Activated naive CD4-positive, alpha-beta T cell treated with anti-CD3 and anti-CD28 coated beads, Interleukin-2, amount 50 U/mL, for 16 hours (primary cell): ENCODE results near the gene DUSP9.

Experiments used
- DNase-seq: peaks from one replicate; pipeline ENCODE4 v3.0.0-alpha.2; 2020

DUSP9 gene

DNA sequence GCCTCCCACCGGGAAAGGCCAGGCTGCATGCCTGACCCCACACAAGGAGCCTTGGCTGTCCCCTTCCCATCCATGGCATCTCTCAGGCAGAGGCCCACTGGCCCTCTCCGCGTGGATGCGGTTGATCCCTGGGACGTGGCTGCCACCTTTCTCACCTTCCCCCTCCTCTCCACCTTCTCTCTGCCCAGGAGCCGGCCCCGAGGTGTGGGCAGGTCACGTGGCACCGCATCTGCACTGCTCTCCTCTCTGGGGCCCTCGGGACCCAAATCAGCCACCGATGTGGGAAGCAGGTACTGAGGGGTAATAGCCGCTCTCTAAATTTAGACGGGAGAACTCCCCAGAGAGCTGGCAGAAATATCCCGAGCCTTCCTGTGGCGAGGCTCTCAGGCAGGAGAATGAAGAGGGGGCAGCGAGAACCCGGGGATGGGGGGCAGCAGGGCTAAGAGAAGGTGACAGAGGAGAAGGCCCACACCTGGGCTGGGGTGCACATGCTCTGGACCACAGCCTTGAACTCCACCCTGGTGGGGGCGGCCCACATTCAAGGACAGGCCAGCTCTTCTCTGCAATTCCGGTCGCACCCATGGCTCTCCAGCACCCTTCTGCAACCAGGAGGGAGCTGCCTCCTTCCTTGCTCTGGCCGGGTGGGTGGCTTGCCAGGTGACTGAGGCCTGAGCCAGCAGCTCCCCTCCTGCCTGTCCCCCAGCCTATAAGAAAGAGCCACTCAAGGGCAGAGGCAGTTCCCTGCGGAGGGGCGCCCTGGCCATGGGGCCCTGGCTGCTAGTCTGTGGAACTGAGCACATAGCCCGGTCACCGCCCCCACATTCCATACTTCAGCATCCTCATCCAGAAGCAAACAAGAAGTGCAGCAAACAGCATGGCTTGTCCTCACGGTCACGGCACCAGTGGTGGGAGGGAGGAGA, 9.6 kb upstream of the DUSP9 start:
- DNase-seq: no peak

DNA sequence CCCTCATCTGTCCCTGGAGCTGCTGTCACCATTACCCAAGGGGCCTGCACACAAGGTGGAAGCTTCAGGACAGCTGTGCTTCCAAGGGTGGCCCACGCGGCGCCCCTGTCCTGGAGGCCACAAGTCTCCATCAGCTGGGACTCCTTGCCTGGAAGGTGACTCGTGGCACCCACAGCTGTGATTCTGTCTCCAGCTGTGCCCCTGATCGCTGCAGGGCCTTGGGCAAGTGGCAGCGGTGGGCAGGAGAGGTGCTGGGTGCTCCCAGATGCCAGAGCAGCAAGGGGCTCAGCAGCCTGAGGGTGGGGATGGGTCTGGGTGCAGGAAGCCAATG, 9.0 kb upstream of the DUSP9 start:
- no peak for DNase-seq

DNA sequence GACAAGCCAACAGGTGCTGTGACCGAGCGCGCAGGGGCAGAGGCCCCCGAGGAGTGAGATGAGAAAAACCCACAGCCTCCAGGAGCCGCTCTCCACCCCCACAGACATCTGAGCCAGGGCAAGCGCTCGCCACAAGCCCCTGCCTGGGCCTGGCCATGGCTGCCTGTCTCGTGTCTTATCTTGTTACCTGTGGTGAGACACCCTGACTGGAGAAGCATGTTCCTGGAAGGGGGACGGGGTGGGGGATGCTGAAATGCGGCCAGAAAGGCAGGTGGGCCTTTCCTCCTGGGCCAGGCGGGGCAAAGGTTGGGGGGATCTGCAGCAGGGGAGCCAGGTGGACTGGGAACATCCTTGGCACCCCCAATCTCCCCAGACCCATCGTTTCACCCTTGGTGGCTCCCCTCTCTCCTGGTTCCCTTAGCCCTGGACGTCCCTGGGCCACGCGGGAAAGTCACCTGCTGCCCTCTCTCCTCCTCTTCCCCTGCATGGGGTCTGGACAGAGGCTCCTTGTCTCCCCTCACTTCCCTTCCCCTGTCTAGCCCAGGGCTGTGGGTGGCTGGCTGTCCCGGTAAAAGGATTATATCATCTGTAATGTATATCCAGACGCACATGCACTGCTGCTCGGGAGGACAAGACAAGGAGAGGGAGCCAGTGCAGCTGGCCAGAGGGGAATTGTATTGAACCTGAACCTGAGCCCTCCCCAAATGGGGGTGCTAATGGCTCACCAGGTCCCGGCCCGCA, 8.4 kb upstream of the DUSP9 start:
- no peak for DNase-seq

DNA sequence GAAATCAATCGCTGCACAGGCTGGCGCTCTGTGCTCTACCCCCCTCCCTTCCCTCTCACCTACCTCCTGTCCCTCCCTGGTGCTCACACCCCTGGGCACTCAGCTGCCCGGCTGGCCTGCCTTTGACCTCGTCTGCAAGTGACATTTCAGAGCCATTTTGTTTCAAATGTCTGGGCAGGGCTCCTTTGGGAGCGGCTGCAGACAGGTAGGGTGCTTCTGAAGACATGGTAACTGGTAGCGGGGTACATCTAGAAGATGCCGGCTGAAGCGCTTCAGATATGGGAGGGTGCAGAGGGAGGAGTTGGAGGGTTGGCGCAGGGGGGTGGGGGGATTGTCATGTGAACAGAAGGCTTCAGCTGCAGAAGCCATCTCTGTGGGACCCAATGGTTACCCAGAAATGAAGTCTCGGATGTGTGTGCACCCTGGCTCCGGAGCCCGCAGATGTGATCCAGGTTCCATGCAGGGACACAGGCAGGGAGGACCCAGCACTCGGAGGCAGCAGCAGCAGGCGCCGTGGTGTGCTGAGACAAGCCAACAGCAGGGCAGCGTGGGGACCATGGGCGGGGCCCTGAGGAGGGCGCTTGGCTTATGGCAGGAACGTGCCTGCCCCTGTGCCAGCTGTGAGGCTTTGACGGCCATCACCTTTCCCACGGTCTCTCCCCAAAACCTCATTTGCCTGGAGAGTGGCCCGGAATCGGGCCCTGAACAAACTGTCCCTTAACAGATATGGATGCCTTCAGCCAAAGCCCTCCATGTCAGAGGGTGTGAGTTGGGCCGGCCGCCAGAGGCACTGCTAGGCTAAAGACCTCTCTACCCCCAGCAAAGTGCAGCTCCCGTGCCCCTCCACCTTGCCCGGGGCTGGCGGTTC, 7.6 kb upstream of the DUSP9 start:
- no peak for DNase-seq

DNA sequence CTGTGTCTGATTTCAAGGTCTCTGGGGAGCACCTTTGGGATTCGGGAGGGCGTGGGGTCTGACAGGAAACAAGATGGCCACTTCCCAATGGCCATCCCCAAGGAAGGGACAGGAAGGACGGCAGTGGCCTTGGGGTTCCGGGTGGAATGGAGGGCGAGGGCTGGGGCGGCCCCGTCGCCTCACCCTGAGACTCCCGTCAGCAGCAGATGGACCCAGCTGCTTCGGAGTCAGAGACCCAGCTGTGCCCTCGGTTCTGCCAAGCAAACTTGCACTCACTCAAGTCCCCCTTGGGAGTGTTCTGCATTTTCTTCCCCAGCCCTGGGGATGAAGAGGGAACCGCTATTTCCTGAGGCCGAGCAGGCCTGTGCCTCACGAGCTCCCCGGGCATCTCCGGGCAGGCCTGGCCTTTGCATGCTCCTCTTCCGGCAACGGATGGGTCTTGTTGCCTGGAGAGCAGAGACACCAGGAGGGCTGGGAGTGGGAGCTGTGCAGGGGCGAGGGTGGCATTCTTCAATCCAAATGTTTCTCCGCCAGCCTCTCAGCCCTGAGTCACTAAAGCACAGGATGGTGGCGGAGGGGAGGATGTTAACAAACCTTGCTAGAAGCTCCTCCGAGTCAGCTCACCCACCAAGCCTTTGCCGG, 6.8 kb upstream of the DUSP9 start:
- DNase-seq: no peak

DNA sequence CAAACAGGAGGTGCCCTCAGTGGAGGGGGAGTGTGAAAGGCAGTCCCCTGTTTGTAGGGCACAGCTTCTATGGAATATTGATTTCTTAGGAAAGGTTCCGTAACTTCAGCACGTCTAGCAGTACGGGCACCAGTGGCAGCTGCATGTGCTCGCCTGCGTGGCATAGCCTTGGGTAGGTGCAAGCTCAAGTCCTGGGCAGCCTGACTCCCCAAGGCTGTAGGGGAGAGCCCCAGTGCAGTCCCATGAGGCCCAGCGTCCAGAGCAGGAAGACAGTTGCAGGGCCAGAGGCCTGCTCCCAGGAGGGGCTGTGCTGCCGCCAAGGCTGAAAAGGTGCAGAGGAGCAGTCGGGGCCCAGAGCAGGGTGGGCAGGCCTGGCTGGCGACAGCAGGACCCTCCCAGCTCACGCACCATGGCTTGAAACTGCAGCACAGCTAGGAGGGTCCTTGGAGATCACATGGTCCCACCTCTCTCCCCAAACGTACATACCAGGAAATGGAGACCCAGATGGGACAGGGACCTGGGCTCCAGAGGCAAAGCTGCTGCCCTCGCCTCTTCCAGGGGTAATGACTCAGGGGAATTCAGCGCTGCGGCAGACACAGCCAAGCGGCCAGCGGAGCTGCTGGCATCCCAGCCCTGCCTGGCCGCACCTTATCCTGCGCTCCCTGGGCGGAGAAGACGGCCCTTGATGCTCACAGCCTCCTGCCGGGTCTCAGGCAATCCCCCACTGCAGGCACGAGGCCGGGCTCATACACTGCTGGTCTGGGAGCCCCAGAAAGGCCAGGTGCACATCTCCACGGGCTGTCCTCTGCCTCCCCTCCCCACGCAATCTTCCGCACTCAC, 6.0 kb upstream of the DUSP9 start:
- no peak for DNase-seq

DNA sequence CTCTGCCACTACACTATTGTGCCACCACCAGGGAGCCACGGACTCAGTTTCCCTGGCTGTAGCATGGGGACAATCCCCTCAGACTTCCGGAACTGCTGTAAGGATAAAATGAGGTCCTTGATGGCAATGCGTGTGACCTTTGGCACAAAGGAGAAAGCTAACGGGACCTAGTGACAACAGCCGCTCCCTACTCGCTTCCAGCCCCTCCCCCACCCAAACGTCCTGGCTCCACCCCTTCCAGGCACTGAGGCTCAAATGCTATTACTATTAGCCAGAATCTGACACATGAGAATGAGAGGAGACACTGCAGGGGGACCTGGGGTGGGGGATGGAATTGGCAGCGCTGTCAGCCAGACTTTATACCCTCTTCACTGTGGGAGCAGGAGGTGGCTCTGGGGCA, 5.4 kb upstream of the DUSP9 start:
- no peak for DNase-seq

DNA sequence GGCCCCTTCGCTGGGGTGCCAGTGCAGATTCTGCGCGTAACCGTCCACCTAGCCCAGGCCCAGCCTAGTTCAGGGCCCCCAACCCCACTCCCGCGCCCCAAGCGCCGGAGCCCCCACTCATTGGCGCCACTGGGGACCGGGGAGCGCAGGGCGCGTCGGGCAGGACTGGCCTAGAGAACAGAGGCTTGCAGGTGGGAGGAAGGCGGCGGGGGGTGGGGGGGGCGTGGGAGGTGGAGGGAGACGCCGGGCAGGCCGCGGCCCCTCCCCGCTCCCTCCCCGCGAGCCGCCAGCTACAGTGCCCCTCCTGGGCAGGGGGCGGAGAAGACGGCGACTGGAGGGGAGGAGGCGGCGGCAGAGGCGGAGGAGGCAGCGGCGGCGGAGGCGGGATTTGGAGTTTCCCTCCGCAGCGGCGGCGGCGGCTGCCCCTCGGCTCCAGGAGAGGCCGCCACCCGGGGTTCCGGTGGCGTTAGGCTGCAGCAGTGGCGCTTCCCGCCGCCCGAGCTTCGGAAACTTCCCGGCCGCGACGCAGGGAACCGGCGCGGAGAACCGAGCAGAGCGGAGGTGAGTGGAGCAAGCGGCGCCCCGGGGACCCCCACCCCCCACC, 4.8 kb upstream of the DUSP9 start:
- no peak for DNase-seq

DNA sequence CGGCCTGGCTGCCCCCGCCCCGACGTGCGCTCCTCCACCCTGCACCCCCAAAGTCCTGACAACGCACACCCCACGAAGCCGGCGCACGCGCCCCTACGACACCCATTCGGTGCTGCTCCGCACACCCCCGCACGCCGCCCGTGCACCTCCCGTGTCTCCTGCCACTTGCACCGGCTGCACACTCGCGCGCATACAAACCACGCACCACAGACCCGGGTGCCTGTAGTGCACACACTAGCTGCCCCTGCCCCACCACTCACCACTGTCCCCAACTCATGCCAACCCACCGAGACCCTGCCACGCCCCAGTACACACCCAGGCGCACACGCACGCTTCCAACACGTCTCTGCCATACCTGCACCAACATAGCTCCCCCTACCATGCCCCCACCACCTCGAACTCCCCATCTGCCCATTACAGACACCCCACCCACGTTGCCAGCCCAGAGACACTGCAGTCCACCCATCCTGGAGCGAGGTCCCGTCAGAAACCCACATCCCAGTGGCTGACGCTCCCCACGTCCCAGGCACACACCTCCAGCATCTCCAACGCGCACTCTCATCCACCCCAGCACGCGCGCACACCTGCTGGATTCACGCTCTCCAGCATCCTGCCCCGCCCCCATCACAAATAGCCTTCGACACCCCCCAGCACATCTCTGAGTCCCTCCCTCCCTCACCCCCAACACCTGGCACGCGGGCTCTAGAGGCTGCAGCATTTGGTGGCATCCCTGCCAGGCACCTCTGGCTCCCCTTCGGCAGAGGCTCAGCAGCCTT, 4.2 kb upstream of the DUSP9 start:
- DNase-seq: no peak

DNA sequence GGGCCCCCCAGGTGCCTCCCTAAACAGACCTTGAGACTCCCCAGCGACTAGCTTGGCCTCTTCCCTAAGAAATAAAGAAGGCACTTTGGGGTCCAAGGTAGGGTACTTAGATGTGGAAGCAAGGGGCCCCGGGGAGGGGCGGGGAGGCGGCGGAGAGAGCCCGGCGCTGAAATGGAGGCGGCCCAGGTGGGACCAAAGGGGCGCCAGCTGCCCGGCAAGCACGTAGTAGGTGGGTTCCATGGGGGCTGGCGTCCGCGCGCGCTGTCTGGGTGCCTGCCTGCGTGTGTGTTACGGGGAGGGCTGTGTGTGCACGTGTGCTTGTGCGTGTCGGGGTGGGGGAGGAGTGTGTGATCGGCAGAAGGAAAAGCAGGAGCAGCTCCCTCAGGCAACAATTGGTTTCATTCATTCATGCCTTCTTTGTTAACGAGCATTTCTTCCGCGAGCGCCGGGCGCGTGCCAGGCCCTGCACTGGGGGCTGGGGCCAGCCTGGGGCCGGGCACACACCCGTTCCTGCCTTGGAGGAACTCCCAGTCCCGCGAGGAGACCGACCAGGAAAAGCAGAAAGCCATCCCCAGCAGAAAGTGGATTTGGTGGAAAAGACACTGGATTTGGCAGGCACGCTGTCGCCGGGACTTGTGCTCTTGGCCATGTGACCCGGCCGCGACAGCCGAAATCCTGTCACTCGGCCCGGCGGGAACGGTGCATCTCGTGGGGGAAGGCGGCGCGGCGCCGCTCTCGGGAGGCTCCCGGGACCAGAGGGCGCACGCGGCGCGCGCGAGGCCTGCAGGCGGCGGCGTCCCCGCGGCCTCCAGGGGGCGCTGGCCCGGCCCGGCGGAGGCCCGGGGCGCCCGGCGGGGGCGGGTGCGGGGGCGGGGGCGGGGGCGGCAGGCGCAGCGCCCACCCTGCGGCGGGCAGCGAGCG, 3.3 kb upstream of the DUSP9 start:
- DNase-seq: no peak

DNA sequence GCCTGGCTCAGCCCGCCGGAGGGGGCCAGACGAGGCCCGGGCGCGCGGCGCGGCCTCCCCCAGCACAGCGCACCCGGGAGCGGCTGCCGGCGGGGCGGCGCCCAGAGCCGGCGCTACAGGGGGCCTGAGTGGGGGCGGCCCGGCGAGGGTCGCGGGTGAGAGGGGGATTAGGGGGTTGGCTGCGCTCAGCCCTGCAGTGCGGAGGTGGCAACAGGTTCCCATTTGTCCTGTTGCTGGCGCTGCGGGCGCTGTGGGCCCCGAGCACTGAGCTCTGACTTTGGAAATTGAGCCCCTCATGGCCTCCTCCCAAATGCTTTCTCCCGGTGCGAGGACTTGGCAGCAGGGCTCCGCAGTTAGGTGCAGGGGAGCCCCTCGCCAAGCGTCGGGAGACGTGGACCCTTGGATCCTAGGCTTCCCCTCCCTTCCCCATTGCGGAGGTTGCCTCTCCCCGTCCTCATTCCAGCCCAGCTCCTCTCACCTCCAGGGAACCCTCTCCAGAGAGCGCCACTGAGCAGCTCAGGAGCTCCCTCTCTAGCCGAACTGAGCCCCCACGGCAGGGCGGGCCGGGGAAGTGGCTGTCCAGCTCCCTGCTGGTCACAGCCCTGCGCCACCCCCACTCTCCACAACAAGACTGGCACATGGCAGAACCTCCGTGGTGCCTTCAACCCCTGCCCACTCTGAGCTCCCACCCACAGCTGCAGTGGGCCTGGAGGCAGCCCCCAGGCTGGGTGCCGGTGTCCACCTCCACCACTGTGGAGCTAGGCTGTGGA, 2.5 kb upstream of the DUSP9 start:
- DNase-seq: no peak

DNA sequence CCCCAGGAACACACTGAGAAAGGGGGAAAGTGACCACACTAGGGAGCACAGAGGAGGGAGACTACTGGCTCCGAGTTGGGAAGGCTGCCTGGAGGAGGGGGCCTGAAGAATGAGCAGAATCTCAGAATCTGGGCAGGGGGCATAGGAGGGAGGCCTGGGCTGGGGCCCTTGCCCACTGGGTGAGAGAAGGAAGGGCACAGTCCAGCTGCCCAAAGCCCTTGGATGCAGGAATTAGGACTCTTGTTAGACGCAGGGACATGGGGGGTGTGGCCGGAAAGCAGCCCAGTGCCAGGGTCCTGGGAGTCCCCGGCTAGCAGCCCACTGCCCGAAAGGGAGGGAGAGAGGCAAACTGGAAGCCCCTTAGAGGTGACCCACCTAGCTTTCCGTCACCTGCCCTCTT, 1.9 kb upstream of the DUSP9 start:
- DNase-seq: no peak

DNA sequence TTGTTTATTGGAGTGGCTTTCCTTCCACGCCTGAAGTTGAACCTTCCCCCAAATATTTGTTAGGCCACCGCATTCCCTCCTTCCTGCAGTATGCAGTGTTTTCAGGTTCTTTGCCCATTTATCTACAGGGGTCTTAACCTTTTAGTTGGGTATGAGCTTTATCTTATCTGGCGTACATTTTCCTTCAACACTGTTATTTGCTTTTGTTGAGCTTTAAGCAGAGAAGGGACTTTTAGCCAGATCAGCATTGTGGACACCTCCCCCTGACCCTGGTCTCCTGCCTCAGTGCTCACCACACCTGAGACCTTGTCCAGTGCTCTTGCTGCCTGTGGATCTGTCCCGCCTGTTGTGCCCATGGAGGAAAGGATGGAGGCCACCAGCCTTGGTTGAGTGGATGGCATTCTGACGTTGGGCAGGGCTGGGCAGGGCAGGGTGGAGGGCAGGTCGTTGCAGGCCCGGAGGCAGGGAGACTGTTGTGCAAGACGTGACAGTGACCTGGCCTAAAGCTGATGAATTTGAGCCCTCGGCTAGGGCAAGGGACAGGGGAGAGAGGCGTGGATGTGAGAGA, 998 bp upstream of the DUSP9 start:
- DNase-seq: no peak

DNA sequence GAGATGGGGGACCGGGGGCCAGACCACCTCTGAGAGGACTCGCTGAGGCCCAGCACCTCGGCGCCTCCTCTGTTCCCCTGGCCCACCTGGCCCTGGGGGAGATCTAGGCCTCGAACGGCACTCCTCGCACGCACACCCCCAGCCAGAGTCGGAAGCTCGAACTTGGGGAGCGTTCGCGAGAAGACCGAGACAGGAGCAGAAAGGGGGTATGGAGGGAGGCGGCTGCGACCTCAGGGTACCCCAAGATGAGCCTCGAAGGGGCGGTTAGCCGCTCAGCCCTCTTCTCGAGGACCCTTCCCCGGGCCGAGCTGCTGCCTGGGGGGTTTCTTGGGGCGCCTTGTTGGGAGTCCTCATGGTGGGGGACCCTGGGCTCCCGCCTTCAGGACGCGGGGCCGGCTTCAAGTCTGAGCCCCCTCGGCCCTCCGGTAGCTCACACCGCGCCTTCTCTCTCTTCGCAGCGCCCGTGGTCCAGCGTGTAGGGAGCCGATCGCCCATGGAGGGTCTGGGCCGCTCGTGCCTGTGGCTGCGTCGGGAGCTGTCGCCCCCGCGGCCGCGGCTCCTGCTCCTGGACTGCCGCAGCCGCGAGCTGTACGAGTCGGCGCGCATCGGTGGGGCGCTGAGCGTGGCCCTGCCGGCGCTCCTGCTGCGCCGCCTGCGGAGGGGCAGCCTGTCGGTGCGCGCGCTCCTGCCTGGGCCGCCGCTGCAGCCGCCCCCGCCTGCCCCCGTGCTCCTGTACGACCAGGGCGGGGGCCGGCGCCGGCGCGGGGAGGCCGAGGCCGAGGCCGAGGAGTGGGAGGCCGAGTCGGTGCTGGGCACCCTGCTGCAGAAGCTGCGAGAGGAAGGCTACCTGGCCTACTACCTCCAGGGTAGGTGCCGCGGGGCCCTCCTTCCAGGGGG, 706 bp downstream of the DUSP9 start:
- no peak for DNase-seq

DNA sequence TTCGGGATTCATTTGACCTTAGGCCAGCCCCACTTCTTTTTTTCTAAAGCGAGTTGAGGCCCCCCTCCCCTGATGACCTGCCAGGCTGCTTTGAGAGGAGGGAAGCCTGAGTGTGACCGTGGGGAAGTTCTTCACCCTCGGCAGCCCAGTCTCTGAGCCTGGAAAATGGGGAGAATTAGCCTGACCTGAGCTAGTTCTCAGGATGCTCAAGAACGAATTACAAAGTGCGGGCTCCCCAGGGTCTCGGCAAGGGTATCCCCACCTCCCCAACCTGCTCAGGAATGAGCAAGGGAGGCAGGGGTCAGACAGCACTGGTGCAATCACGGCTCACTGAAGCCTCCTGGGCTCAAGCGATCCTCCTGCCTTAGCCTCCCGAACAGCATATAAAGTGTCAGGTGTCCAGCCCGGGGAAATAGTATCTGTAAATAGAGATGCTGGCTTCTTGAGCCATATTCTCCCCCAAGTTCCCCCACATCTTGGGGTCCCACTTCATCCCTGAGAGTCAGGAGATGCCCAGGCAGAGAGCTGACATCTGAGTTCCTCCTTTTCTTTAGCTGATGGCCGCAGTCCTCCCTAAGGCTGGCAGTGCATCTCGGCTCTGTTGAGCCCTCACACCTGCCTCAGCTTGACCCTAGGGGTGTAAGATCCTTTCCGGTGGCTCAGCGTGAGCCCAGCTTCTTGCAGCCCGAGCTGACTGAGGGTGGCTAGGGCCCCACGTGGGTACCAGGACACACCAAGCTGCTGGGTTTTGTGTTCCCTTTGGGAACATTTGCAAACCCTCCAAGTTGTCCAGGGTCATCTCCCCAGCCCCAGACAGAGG, 1.6 kb downstream of the DUSP9 start:
- no peak for DNase-seq

DNA sequence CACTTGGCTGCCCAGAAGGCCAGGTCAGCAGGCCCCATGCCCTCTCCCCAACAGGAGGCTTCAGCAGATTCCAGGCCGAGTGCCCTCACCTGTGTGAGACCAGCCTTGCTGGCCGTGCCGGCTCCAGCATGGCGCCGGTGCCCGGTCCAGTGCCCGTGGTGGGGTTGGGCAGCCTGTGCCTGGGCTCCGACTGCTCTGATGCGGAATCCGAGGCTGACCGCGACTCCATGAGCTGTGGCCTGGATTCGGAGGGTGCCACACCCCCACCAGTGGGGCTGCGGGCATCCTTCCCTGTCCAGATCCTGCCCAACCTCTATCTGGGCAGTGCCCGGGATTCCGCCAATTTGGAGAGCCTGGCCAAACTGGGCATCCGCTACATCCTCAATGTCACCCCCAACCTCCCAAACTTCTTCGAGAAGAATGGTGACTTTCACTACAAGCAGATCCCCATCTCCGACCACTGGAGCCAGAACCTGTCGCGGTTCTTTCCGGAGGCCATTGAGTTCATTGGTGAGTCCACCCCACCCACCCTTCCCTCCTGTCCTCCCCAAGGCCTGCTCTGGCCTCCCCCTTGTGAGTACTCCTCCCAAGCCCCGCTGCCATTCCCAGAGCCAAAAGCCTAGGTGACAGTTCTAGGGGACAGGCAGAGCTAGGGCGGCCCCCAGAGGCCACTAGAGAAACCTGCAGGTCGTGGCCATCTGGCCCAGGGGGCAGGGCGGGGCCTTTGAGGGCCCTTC, 2.3 kb downstream of the DUSP9 start:
- DNase-seq: peak; percentile 33
